ENCODE data around the gene APP. TPM values are rescaled to one million over a fixed set of nuclear protein-coding genes. Genes with fewer than 3 reads are reported as not detected.
A peak's percentile ranks its signal among the peaks of the same experiment; 100 is the strongest.

The APP gene
- total and polyA plus RNA-seq, 2 of the 13 experiments (the other 11 are each of a cell fraction or from before 2014, with no cell fraction given) = 70.6 to 262 TPM

- CTCF ChIA-PET (ENCODE audit: low intra/inter-chr PET ratio, low total read pairs) = no interaction called here
- Histone ChIP-seq H3K9ac (ENCODE audit: insufficient read depth, low read depth, low read length) (no peak overlapping the region), H3K4me1 (ENCODE audit: insufficient read depth, low read length) (peaks cover 47% of the 10 kb centered on the region), H3K4me2 (ENCODE audit: low read depth, low read length) (no peak overlapping the region), H3K9me3 (ENCODE audit: low read length) (no peaks in the 10 kb centered on the region), H3K36me3 (replicated peaks in 1 of 2; ENCODE audit: control insufficient read depth in 1 of 2, insufficient read depth in 2 of 2, low read length in 2 of 2) (peaks cover 2 to 11% of the 10 kb centered on the region in 2 experiments; a peak in 1 of 5 replicates), H3K27ac (ENCODE audit: extremely low read length, insufficient read depth, low read length) (no peak overlapping the region), H4K20me1 (ENCODE audit: insufficient read depth, low read length) (no peaks in the 10 kb centered on the region), H2AFZ (ENCODE audit: low read length) (no peak overlapping the region), H3K27me3 (ENCODE audit: control insufficient read depth in 1 of 2, insufficient read depth in 2 of 2, low read length in 2 of 2) (no peaks in the 10 kb centered on the region), H3K79me2 (ENCODE audit: insufficient read depth, low read length) (no peaks in the 10 kb centered on the region), H3K4me3 (replicated peaks in 1 of 3; ENCODE audit: insufficient read depth in 1 of 3, low read depth in 2 of 3, low read length in 3 of 3) (no peak overlapping the region)
- POLR2A ChIA-PET = no interaction called here
- in situ Hi-C loops (cut with HindIII; ENCODE audit: extremely low pct_ligation_motif_present, low pct_unique_long_range_greater_than_20kb) = loop anchor here (10.0 kb wide), 1 partner anchor 289 kb away; the partner anchor contains the start of gene APP
- ATAC-seq = no peak
- intact Hi-C loops (cut with micrococcal nuclease; ENCODE audit: unreplicated experiment) = no loop called here
- BruUV-seq (replicated peaks) = no TSS peak
- TF ChIP-seq SMC3 (IDR thresholded peaks at IDR 0.05; ENCODE audit: low read length) (no peak), ZNF768 (CRISPR knock-in tag; IDR thresholded peaks at IDR 0.05) (no peak), RBM39 (IDR thresholded peaks at IDR 0.05; ENCODE audit: low read depth, low read length, poor library complexity, severe bottlenecking) (no peak), ZNF841 (CRISPR knock-in tag; IDR thresholded peaks at IDR 0.05; ENCODE audit: borderline replicate concordance) (no peak)
- DNase-seq (ENCODE audit: low spot score) = peak; percentile 7
- 52% methylated on average over 7 of the region's 7 CpGs for WGBS (ENCODE audit: low lambda C conversion rate)
- FAIRE-seq = no peak
These were observed 284.7 kb downstream of the APP start for GRCh38 chr21:25885880-25886279.

GRCh38 chr21:25885405-25885804 lies 285.2 kb downstream of the APP start:
- H3K36me3 ChIP-seq (replicated peaks in 1 of 2; ENCODE audit: control insufficient read depth in 1 of 2, insufficient read depth in 2 of 2, low read length in 2 of 2) = peaks cover 2 to 11% of the 10 kb centered on the region in 2 experiments; a peak in 1 of 5 replicates
- in situ Hi-C loops (cut with HindIII; ENCODE audit: extremely low pct_ligation_motif_present, low pct_unique_long_range_greater_than_20kb) (loop anchor here (10.0 kb wide), 1 partner anchor 289 kb away; the partner anchor contains the start of gene APP), intact Hi-C loops (cut with micrococcal nuclease; ENCODE audit: unreplicated experiment) (no loop called here)
- H3K9me3 ChIP-seq (ENCODE audit: low read length) = no peaks in the 10 kb centered on the region
- ChIA-PET CTCF (ENCODE audit: low intra/inter-chr PET ratio, low total read pairs) (no interaction called here), POLR2A (no interaction called here)
- H3K27me3 ChIP-seq (ENCODE audit: control insufficient read depth in 1 of 2, insufficient read depth in 2 of 2, low read length in 2 of 2) = no peaks in the 10 kb centered on the region
- no peak overlapping the region for H3K4me2 ChIP-seq (ENCODE audit: low read depth, low read length)
- no peak overlapping the region for H3K4me3 ChIP-seq (replicated peaks in 1 of 3; ENCODE audit: insufficient read depth in 1 of 3, low read depth in 2 of 3, low read length in 3 of 3)
- H2AFZ ChIP-seq (ENCODE audit: low read length) = no peak overlapping the region
- FAIRE-seq = no peak
- DNase-seq (ENCODE audit: low spot score) = no peak
- H4K20me1 ChIP-seq (ENCODE audit: insufficient read depth, low read length) = no peaks in the 10 kb centered on the region
- no peak overlapping the region for H3K27ac ChIP-seq (ENCODE audit: extremely low read length, insufficient read depth, low read length)
- peaks cover 44% of the 10 kb centered on the region for H3K4me1 ChIP-seq (ENCODE audit: insufficient read depth, low read length)
- H3K79me2 ChIP-seq (ENCODE audit: insufficient read depth, low read length) = no peaks in the 10 kb centered on the region
- 87% methylated on average over 2 of the region's 4 CpGs for WGBS (ENCODE audit: low lambda C conversion rate)
- no peak overlapping the region for H3K9ac ChIP-seq (ENCODE audit: insufficient read depth, low read depth, low read length)
- BruUV-seq (replicated peaks) = no TSS peak
- ATAC-seq = no peak
- TF ChIP-seq RNF2 (conservative IDR thresholded peaks at IDR 0.05; ENCODE audit: low read depth) (no peak), ZNF333 (CRISPR knock-in tag; IDR thresholded peaks at IDR 0.05; ENCODE audit: borderline replicate concordance) (no peak), BATF2 (CRISPR knock-in tag; IDR thresholded peaks at IDR 0.05) (no peak), SRSF1 (optimal IDR thresholded peaks at IDR 0.05; ENCODE audit: low read depth, low read length) (no peak), ZNF124 (CRISPR knock-in tag; IDR thresholded peaks at IDR 0.05) (no peak), HNRNPK (IDR thresholded peaks at IDR 0.05; ENCODE audit: low read depth, low read length, poor library complexity, severe bottlenecking) (no peak), ZNF33B (CRISPR knock-in tag; IDR thresholded peaks at IDR 0.05) (no peak), DR1 (CRISPR knock-in tag; IDR thresholded peaks at IDR 0.05) (no peak), ELK4 (CRISPR knock-in tag; IDR thresholded peaks at IDR 0.05; ENCODE audit: borderline replicate concordance) (no peak), NRL (CRISPR knock-in tag; IDR thresholded peaks at IDR 0.05; ENCODE audit: borderline replicate concordance) (no peak), ZNF839 (CRISPR knock-in tag; IDR thresholded peaks at IDR 0.05; ENCODE audit: borderline replicate concordance) (no peak), CHD2 (IDR thresholded peaks at IDR 0.05; ENCODE audit: low read depth, low read length) (no peak)

Measured in HepG2 (cell line).